Thyroid gland (tissue), 4 donors: ENCODE measurements around the gene UBE2QL1. TPM values are rescaled to one million over a fixed set of nuclear protein-coding genes. Genes with fewer than 3 reads are reported as not detected.
A peak's percentile ranks its signal among the peaks of the same experiment; 100 is the strongest.

Experiments used
- DNase-seq, 2 donors: peaks; one replicate each; pipeline ENCODE4 v3.0.0-alpha.2; 2019
- H3K27ac ChIP-seq, 3 donors: fragments of 200-600 bp; sonication (generic); 1 replicate in 2 of 3; 2 replicates in 1 of 3; pipeline ENCODE4 v1.5.1; 2016 to 2019; ENCODE audit warnings: mild to moderate bottlenecking in 1 of 3, moderate library complexity in 1 of 3
- H3K27me3 ChIP-seq: fragments of 200-600 bp; sonication (generic); one replicate; pipeline ENCODE4 v1.5.1; 2019
- H3K36me3 ChIP-seq, 2 donors: fragments of 200-600 bp; sonication (generic); one replicate each; pipeline ENCODE4 v1.5.1; 2016 to 2019
- H3K4me1 ChIP-seq, 2 donors: fragments of 200-600 bp; sonication (generic); one replicate each; pipeline ENCODE4 v1.5.1; 2017 to 2019
- H3K4me3 ChIP-seq, 3 donors: fragments of 200-600 bp; sonication (generic); replicated peaks in 1 of 3; 1 replicate in 2 of 3; 2 replicates in 1 of 3; pipeline ENCODE4 v1.5.1; 2016; ENCODE audit warnings: mild to moderate bottlenecking in 1 of 3
- H3K9me3 ChIP-seq: fragments of 200-600 bp; sonication (generic); one replicate; pipeline ENCODE4 v1.5.1; 2017
- POLR2A ChIP-seq, 2 donors: fragments of 450-650 bp; IDR thresholded peaks; one replicate each; pipeline ENCODE4 v1.6.1; 2017; ENCODE audit warnings: antibody characterized with exemption in 2 of 2, mild to moderate bottlenecking in 2 of 2, moderate library complexity in 1 of 2
- WGBS, 2 donors: methylation state at CpG; one replicate each; pipeline ENCODE4 v1.1.5; 2017; 5-methylcytosine and 5-hydroxymethylcytosine counted together
- intact Hi-C: fragments of 100-400 bp; cut with DNase I; formaldehyde crosslinking; loops from one replicate; pipeline ENCODE4 v1.15.1; 2023
- total RNA-seq, 4 donors: library from RNA; depleted of rRNA; stranded (reverse); fragments of >200 nt; gene quantifications; one replicate each; pipeline ENCODE4 v1.2.3, GENCODE V29; 2016
- TF ChIP-seq, protein P1 (sequence below), 6 experiments: fragments of 200-600 bp in 3 of 6; fragments of 450-650 bp in 3 of 6; sonication (generic) in 3 of 6; IDR thresholded peaks; one replicate each; pipeline ENCODE4 v1.5.1; 2016 to 2019; ENCODE audit warnings: antibody characterized with exemption in 6 of 6, mild to moderate bottlenecking in 2 of 6, inconsistent platforms in 1 of 6, moderate library complexity in 1 of 6

Gene UBE2QL1
- total RNA-seq, 4 donors from 2014 or later: 2.0 to 4.0 (median 2.6) TPM

DNA sequence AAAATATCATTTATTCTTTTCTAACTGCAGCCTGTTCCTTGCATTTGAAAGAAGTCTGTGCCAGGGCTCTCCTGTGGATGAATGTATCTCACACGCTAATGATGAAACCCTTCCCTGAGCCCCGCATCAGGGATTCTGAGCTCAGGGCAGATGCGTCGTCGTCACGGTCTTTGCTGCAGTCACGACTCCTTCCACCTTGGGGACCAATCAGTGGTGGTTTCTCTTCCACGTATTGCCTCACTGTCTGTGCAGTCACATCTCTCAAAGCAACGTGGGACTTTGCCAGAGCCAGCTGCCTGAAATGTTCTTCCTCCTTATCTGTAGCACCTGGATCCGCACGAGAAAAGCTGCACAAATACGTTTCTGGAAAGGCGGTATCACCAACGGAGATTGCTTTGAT is 13.9 kb upstream of the UBE2QL1 start:
- Histone ChIP-seq H3K27ac (no peak overlapping the region), H3K27me3 (no peaks in the 10 kb centered on the region), H3K4me1 (no peaks in the 10 kb centered on the region), H3K9me3 (no peaks in the 10 kb centered on the region), H3K36me3 (no peaks in the 10 kb centered on the region), H3K4me3 (no peak overlapping the region)
- WGBS, 2 donors: 76 to 81% methylated on average over 14 of the region's 14 CpGs
- intact Hi-C loops: no loop called here
- TF ChIP-seq, protein P1, sequence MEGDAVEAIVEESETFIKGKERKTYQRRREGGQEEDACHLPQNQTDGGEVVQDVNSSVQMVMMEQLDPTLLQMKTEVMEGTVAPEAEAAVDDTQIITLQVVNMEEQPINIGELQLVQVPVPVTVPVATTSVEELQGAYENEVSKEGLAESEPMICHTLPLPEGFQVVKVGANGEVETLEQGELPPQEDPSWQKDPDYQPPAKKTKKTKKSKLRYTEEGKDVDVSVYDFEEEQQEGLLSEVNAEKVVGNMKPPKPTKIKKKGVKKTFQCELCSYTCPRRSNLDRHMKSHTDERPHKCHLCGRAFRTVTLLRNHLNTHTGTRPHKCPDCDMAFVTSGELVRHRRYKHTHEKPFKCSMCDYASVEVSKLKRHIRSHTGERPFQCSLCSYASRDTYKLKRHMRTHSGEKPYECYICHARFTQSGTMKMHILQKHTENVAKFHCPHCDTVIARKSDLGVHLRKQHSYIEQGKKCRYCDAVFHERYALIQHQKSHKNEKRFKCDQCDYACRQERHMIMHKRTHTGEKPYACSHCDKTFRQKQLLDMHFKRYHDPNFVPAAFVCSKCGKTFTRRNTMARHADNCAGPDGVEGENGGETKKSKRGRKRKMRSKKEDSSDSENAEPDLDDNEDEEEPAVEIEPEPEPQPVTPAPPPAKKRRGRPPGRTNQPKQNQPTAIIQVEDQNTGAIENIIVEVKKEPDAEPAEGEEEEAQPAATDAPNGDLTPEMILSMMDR (IDR thresholded peaks at IDR 0.05): no peak
- no peak for TF ChIP-seq POLR2A (IDR thresholded peaks at IDR 0.05)
- no peak for DNase-seq

DNA sequence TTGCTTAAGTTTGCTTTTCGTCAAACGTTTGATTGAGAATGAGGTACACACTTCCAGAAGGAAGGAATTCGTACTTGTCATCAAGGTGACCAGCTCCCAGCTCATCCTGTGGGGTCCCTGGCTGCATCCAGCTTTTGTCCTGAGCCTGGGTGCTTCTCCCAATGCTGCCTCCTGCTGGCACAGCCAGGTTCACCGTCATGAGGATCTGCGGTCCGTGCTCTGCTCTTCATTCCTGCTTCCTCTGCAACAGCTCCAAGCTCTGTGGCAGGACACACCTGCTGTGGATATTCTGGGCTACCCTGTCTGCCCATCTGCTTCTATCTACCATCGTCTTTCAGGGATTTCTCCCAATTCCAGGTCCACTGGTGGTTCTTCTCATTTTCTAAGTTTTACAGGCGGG is 13.3 kb upstream of the UBE2QL1 start:
- H3K4me1 ChIP-seq: no peaks in the 10 kb centered on the region
- H3K27me3 ChIP-seq: no peaks in the 10 kb centered on the region
- no peak for TF ChIP-seq POLR2A (IDR thresholded peaks at IDR 0.05)
- TF ChIP-seq, protein P1 (IDR thresholded peaks at IDR 0.05): peak in 2 of 6 experiments; percentile 11 to 28
- WGBS, 2 donors: 22 to 29% methylated on average over 8 of the region's 8 CpGs
- no peak overlapping the region for H3K4me3 ChIP-seq
- no peak overlapping the region for H3K27ac ChIP-seq
- no peaks in the 10 kb centered on the region for H3K9me3 ChIP-seq
- intact Hi-C loops: no loop called here
- peak; percentile 19 to 23 for DNase-seq
- H3K36me3 ChIP-seq: no peaks in the 10 kb centered on the region

DNA sequence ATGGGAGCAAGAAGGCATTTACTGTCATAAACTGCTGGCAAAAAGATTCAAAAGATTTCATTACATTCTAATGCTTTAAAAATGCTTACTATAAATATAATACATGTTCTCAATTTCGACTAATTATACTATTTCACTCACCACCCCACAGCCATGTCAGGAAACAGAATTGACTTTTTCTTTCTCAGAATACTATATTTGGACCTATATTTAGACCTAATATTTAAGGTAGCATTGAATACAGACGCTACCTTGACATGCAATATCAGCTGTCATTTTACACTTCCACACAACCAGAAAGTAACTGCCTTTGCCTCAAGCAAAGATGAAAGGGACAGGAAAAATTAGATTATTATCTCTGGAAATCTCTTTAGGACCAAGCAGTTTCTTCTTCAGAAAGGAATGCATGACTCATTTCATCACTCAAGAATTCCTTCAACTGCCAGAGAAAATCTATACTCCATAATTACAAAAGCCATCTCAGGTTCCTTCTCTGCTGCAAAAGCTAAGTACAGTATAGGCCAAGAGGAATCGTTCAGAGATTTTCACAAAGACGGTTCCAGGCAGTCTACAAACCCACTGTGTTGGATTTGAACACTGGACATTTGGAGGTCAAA is 11.8 kb upstream of the UBE2QL1 start:
- WGBS, 2 donors: 73 to 84% methylated on average over 4 of the region's 4 CpGs
- Histone ChIP-seq H3K4me3 (no peak overlapping the region), H3K27ac (no peak overlapping the region), H3K36me3 (no peaks in the 10 kb centered on the region), H3K9me3 (no peaks in the 10 kb centered on the region), H3K4me1 (no peaks in the 10 kb centered on the region), H3K27me3 (no peaks in the 10 kb centered on the region)
- TF ChIP-seq POLR2A (IDR thresholded peaks at IDR 0.05): no peak
- TF ChIP-seq, protein P1 (IDR thresholded peaks at IDR 0.05): no peak
- no peak for DNase-seq
- intact Hi-C loops: no loop called here

DNA sequence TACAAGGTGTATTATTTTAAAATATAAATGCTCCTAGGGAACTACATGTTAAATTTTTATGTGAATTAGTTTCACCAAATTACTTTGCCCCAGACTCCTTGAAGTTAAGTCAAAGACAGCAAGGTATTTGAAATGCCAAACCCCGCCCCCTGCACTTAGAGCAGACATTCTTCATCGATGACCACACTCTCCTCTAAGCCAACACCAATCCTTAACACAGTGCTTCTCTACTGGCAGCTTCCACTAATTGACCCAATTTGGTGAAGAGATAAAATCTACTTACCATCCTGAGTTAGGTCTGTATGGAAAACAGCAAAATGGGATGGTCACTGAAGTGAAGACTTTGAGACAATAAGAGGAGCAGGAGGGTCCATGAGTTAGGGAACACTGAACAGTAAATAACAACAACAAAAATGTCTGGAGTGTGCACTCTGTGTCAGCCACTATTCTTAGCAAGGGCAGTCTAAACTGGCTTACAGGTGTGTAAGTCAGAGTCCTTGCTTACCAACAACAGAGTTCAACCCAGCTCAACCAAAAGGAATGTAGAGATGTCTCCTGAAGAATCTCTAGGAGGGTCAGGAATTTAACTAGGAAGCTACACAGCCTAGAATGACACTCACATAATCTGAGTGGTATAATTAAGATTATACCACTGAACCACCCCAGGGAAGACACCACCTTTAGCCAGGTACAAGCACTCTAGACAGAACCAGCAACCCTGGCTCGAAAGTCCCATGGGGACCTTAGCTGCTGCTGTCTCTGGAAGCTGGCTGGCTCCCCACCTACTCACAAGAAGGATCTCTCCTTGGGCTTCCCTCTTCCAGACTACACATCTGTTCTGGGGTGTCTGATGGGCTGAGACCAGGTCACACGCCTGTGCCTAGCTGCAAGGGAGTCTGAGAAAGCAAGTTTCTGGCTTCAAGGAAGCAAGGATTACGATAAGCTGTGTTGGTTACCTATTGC is 8.8 kb upstream of the UBE2QL1 start:
- intact Hi-C loops: no loop called here
- H3K4me1 ChIP-seq: no peaks in the 10 kb centered on the region
- no peak overlapping the region for H3K4me3 ChIP-seq
- 74 to 79% methylated on average over 4 to 5 of the region's 5 CpGs for WGBS, 2 donors
- TF ChIP-seq, protein P1 (IDR thresholded peaks at IDR 0.05): no peak
- TF ChIP-seq POLR2A (IDR thresholded peaks at IDR 0.05): no peak
- no peaks in the 10 kb centered on the region for H3K27me3 ChIP-seq
- H3K27ac ChIP-seq: no peak overlapping the region
- H3K9me3 ChIP-seq: no peaks in the 10 kb centered on the region
- peak; percentile 32 to 47 for DNase-seq
- H3K36me3 ChIP-seq: no peaks in the 10 kb centered on the region

DNA sequence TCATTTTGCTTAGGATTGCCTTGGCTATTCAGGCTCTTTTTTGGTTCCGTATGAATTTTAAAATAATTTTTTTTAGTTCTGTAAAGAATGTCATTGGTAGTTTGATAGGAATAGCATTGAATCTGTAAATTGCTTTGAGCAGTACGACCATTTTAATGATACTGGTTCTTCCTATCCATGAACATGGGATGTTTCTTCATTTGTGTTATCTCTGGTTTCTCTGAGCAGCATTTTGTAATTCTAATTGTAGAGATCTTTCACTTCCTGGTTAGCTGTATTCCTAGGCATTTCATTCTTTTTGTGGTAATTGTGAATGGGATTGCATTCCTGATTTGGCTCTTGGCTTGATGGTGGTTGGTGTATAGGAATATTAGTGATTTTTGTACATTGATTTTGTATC is 6.3 kb upstream of the UBE2QL1 start:
- Histone ChIP-seq H3K4me3 (no peak overlapping the region), H3K27me3 (no peaks in the 10 kb centered on the region), H3K36me3 (no peaks in the 10 kb centered on the region), H3K27ac (no peak overlapping the region), H3K9me3 (no peaks in the 10 kb centered on the region), H3K4me1 (no peaks in the 10 kb centered on the region)
- no peak for DNase-seq
- no peak for TF ChIP-seq POLR2A (IDR thresholded peaks at IDR 0.05)
- TF ChIP-seq, protein P1 (IDR thresholded peaks at IDR 0.05): no peak
- WGBS, 2 donors: 83 to 86% methylated on average over 2 of the region's 2 CpGs
- intact Hi-C loops: no loop called here
